Measurements from ENCODE around the gene CHID1. TPM values are rescaled to one million over a fixed set of nuclear protein-coding genes. Genes with fewer than 3 reads are reported as not detected.

Gene CHID1
- polyA plus RNA-seq, 1 experiment: 95.5 TPM

GRCh38 chr11:924406-925157 is 14.0 kb upstream of the CHID1 start:
- no peak for DNase-seq (ENCODE audit: low read depth, low spot score)
- Histone ChIP-seq H3K27me3 (ENCODE audit: control insufficient read depth, insufficient read depth, low read length) (no peaks in the 10 kb centered on the region), H3K27ac (ENCODE audit: low read depth, low read length) (no peak overlapping the region), H3K4me3 (ENCODE audit: low read depth, low read length) (no peak overlapping the region), H3K9me3 (ENCODE audit: control insufficient read depth, insufficient read depth, low read length) (no peaks in the 10 kb centered on the region; the same call in 1 of the 2 replicates)
- POLR2A ChIA-PET: no interaction called here
- CTCF ChIA-PET: interaction anchor here (0.6 to 2.0 kb wide), 6 partner anchors 9 to 198 kb away, joined by 3 to 7 read pairs (median 5); no protein-coding TSS in a partner anchor
- TF ChIP-seq CTCF (IDR thresholded peaks at IDR 0.05; ENCODE audit: low read depth, low read length): no peak

GRCh38 chr11:923691-924405 is 13.2 kb upstream of the CHID1 start:
- ChIA-PET CTCF (interaction anchor here (1.7 to 2.0 kb wide), 2 partner anchors 8 to 17 kb away, joined by 5 to 6 read pairs; no protein-coding TSS in a partner anchor), POLR2A (no interaction called here)
- no peak for DNase-seq (ENCODE audit: low read depth, low spot score)
- no peak for TF ChIP-seq CTCF (IDR thresholded peaks at IDR 0.05; ENCODE audit: low read depth, low read length)
- Histone ChIP-seq H3K9me3 (ENCODE audit: control insufficient read depth, insufficient read depth, low read length) (no peaks in the 10 kb centered on the region; the same call in 1 of the 2 replicates), H3K27me3 (ENCODE audit: control insufficient read depth, insufficient read depth, low read length) (no peaks in the 10 kb centered on the region), H3K4me3 (ENCODE audit: low read depth, low read length) (no peak overlapping the region), H3K27ac (ENCODE audit: low read depth, low read length) (no peak overlapping the region)

- ChIA-PET CTCF (no interaction called here), POLR2A (no interaction called here)
- DNase-seq (ENCODE audit: low read depth, low spot score): no peak
- H3K4me3 ChIP-seq (ENCODE audit: low read depth, low read length): no peak overlapping the region
- H3K27me3 ChIP-seq (ENCODE audit: control insufficient read depth, insufficient read depth, low read length): no peaks in the 10 kb centered on the region
- TF ChIP-seq CTCF (IDR thresholded peaks at IDR 0.05; ENCODE audit: low read depth, low read length): no peak
- no peak overlapping the region for H3K27ac ChIP-seq (ENCODE audit: low read depth, low read length)
- no peaks in the 10 kb centered on the region; the same call in 1 of the 2 replicates for H3K9me3 ChIP-seq (ENCODE audit: control insufficient read depth, insufficient read depth, low read length)
These were observed 11.5 kb upstream of the CHID1 start for GRCh38 chr11:921921-922678.

- ChIA-PET POLR2A (no interaction called here), CTCF (no interaction called here)
- H3K4me3 ChIP-seq (ENCODE audit: low read depth, low read length): no peak overlapping the region
- no peaks in the 10 kb centered on the region for H3K27me3 ChIP-seq (ENCODE audit: control insufficient read depth, insufficient read depth, low read length)
- no peak overlapping the region for H3K27ac ChIP-seq (ENCODE audit: low read depth, low read length)
- no peak for DNase-seq (ENCODE audit: low read depth, low spot score)
- TF ChIP-seq CTCF (IDR thresholded peaks at IDR 0.05; ENCODE audit: low read depth, low read length): no peak
- H3K9me3 ChIP-seq (ENCODE audit: control insufficient read depth, insufficient read depth, low read length): no peaks in the 10 kb centered on the region; the same call in 1 of the 2 replicates
These were observed 6.8 kb upstream of the CHID1 start for GRCh38 chr11:917426-917825.
